Ovary (tissue), 3 donors: Measurements from ENCODE around the gene DNAH6.

Source experiments
- CTCF ChIP-seq, 3 donors: fragments of 450-650 bp in 2 of 3; fragments of 200-600 bp in 1 of 3; IDR thresholded peaks; one replicate each; pipeline versions ENCODE4 v1.5.1 to v1.8.0; 2016 to 2022; ENCODE audit warnings: antibody characterized with exemption in 3 of 3, mild to moderate bottlenecking in 1 of 3
- EP300 ChIP-seq: sonication (generic); formaldehyde crosslinking; IDR thresholded peaks from one replicate; pipeline ENCODE4 v1.6.1; 2017; ENCODE audit warnings: antibody characterized with exemption
- POLR2A ChIP-seq: fragments of 450-650 bp; IDR thresholded peaks from one replicate; pipeline ENCODE4 v1.6.1; 2017; ENCODE audit warnings: antibody characterized with exemption, mild to moderate bottlenecking, moderate library complexity
- donor health status: DM: no; HTN: no; CAD: no.

- no peak for TF ChIP-seq POLR2A
- no peak for TF ChIP-seq CTCF (IDR thresholded peaks at IDR 0.05)
- TF ChIP-seq EP300 = no peak
These were observed 33.7 kb upstream of the DNAH6 start for GRCh38 chr2:84482603-84483002.
